NCI-H446 (cell line): ENCODE data around the gene FBXO48.

Source experiments
- DNase-seq, 2 experiments: peaks; one replicate each; lab custom pipeline; 2025; lab: John Stamatoyannopoulos, UW

FBXO48 gene

DNA sequence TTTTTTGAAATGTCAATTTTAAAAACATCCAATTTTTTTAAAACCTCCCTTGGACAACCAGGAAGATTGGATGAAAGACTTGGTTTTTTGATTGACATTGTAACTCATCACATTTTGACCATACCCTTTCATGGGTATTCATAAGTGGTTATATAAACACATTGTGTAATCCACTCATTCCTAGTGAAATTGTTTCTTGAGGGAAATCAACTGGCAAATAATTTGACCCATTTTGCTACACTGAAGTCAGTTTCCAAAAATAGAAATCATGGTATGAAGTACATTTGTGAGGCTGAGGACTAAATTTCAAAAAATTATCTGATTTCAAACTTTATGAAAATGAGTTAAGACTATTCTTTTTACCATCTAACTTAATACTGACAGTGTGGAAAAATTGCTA is 31.5 kb downstream of the FBXO48 start:
- no peak for DNase-seq

DNA sequence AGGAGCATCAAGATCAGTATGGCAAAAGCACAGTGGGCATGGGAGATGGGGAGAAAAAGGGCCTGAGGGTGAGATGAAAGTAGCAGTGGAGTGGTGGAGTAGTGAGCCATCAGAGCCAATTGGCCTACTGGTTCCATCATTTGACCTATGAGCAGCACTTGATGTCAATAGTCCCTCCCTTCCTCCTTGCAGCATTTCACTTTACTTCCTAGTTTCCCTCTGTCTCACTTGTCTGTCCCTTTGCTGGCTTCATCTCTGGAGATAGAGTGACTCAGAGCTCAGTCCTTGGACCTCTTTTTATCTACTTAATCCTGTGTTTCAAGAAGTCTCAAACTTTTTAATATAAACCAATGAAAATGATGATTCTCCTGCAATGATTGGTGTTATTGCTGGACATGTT is 32.1 kb downstream of the FBXO48 start:
- no peak for DNase-seq

DNA sequence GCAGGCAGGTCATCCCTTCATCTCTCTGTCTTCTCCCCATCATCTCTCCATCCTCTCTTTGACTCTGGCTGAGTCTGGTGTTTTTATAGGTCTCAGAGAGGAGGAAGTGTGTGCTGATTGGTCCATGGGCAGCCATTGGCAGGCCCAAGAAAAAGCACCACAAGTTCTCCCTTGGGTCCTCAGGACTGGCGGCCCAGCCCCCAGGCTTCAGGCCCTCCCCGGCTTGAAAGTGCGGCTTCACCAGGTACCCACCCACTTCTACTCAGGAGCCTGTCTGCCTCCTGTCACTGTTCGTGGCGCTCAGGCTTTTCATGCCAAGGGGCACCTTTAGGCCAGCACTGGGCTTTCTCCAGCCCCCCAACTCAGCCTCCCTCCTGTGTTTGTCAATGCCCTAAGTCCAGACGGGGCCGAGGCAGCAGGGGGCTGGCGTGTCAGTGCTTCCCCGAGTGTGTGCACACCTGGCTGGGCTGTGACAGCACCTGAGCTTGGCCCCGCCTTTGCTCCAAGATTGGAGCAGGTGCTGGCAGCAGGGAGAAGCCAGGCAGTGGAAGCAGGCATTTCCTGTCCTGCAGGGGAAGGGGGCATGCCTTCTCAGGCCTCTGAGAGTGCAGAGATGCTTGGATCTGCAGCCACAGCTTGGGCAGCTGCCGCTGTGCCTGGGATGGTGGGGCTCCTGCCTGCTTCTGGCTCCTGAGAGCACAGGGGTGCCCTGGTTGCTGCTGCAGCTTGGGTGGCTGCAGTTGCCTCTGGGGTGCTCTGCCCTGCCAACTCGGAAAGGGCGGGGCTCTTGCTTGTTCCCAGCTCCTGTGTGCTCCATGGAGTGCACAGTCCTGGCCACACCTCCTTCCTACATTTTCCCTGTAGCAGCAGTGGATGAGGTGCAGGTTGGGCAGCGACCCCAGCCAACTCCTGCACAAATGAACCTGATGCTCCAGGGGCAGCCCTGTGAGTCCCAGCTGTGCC is 34.1 kb downstream of the FBXO48 start:
- DNase-seq = no peak

DNA sequence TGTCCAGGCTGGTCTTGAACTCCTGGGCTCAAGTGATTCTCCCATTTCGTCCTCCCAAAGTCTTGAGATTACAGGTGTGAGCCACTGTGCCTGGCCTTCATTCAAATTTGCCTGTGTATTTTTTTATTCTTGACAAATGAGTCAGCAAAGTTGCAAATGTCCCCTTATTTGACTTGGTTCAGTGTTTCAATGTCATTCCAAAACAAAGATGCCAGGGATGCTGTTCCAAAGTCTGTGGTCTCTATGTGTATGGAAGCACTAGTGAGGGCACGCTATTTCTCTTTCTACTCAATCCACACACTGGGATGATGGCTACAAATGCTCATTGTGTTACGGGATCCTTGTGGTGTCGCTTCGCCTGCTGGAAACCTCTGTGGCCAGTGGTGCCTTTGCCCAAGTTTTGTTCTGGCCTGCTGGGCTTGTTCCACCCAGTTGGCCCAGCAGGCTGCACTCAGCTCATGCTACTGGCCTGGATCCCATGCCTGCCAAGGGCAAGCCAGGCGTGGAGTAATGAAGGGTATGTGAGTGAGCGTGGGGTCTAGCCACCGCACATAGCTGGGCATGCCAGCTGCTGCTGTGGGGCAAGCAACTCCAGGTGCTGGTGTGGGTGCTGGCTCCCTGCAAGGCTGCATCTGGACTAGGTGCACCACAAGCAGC is 35.6 kb downstream of the FBXO48 start:
- no peak for DNase-seq

DNA sequence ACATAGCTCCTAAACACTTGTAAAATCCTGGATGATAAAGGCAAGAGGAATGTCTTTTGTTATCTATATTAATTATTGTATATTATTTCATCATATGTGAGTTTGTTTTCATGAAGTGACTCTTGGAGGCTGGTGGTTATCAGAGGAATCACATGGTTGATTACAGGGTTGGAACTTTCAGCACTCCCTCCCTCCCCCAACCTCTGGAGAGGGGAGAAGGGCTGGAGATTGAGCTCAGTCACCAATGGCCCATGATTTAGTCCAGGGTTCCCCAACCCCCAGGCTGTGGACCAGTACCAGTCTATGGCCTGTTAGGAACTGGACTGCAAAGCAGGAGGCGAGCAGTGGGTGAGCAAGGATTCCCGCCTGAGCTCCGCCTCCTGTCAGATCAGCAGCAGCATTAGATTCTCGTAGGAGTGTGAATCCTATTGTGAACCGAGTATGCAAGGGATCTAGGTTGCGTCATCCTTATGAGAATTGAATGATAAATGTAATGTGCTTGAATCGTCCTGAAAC is 37.7 kb downstream of the FBXO48 start:
- DNase-seq = no peak

DNA sequence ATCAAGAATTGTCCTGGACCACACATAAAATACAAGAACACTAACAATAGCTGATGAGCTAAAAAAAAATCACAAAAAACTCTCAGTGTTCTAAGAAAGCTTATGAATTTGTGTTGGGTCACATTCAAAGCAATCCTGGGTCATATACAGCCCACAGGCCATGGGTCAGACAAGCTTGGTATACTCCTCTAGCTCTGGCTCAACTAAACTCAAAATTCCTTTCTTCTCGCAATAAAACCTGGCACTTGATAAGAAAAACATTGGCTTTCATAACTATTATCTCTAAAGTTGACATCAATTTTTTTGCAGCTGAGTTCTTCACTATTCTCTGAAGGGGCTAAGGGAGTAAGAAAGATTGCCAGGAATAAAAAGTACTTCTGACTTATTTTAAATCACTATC is 38.3 kb downstream of the FBXO48 start:
- DNase-seq = no peak

DNA sequence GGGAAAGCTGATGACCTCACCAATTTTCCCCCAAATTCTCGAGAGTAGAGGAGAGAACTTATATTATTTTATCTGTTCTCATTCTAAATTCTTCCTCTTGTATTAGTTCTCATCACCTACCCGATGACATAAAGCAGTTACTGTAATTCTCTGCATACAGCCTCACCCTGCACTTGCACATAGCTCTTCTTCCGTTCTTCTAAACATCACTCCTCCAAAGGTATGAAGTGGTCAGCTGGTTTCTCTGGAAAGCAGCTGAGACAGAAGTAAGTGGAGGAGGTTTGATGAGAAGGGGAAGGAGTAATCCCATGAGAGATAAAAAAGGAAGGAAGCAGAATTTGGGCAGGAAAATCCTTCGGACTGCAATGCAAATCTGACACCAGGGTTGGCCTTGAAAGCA is 39.0 kb downstream of the FBXO48 start:
- no peak for DNase-seq

DNA sequence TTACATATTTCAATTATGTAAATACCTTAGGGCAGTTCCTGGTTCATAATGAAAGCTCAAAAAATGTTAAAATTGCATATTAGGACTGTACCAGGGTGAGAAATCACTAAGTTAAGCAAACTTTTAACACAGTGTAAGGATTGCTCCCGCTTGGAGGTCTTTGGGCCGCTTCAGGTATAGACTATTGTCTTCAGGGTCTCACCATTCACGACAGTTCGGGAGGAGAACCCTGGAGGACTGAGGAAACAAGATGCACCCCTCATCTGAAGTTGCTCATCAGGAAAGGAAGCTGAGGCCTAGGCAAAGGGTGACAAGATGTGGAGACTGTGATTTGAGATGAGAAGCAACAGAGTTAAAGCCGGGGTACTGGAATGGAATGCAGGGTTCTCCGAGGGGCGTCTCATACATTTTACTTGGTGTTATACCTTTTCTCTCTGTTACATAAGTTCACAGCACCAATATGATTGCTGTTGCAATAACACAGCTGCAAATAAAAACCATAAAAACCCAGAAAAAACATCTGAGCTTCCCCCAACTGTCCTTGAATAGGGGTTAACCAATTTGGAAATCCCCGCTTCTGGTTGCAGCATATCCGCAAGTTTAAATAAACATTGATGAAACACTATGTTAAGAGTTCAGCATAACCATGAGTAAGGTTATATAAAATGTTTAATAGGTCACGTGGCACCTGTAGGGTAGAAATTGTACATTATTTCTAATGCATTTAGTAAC is 40.1 kb downstream of the FBXO48 start:
- no peak for DNase-seq

DNA sequence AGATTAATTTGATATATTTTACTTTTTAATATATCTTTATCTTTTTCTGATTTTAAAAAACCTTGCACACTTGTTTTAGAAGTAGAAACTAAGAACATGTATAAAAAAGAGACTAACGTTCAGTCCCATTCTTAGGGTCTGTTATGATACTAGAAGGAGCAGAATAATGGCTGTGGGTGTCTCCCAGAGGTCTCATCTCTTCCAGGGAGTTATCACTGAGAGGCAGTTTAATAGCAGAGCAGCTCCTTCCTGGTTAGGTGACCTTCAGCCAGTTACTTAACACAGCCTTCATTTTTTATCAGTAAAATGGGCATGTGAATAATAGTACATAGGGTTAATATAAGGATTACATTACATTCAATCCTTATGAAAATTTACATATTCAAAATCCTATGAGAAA is 40.6 kb downstream of the FBXO48 start:
- DNase-seq = no peak

DNA sequence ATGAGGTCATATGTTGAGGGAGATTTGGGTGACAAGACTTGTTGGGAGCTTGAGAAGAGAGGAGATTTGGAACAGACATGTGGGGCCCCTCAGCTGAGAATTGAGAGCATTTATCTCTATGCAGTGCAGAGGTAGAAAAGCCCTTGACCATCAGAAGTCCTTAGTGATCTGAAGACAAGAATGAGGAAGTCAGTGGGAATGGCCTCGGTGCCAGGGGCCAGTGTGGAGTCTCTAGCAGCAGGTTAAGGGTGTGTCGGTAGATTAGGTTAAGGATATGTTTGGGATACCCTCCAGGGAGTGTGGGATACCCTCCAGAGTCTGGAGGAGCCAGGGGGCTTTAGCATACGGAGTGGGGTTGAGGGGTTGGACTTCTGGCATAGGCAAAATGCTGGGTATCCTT is 41.6 kb downstream of the FBXO48 start:
- no peak for DNase-seq

DNA sequence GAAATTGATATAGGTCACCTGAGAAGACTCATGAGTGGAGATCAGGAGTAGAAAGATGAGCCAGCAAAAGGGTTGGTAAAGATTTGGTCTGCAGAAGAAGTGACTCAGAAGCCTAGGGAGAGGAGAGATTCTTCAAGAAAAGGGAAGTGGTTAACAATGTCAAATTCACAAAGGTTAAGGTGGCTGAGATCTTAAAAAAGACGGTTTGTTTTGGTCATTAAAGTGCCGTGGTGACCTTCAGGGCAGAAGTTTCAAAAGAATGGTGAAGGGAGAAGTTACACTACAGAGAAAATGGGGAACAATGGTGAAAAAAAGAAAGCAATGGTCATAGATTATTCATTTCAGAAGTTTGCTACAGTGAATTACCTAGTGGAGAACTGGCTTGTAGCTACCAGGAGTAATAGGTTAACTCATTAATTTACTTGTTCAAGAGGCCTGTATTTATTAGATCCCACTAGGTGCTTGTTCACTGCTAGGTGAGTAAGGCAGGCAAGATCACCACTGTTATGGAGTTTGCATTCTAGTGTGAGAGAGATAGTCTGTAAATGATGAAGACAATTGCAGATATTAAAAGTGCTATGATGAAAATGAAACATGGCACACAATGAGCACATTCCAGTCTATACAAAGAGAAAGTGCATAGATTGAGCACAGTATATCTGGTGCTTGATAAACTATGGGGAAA is 43.0 kb downstream of the FBXO48 start:
- no peak for DNase-seq

DNA sequence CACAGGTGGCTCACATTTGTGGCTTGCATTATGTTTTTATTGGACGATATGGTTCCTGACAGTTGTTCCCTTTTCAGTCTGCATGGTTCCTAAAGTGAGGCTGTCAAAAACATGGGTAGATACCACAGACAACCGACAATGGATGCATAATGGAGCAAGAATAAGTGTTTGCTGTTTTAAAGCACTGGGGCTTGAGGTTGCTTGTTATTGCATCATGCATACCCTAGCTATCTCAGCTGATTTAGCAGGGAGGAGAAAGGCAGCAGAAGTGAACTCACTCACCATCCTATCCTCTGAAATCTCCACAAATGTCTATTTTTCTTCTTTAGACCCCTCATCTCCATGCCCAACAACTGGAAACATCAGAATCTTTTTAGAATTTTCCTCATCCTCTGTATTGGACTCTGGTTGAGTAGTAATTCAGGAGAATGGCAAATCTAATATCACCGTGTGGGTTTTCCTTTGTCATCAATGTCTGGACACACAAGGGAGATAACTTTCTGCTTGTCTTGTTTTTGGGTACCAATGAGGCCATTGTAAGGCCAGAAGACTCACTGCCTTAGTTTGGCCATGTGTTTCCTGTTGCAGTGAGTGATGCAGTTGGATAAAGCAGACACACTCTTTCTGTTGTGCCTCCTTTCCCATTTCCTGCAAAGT is 46.7 kb downstream of the FBXO48 start:
- no peak for DNase-seq

DNA sequence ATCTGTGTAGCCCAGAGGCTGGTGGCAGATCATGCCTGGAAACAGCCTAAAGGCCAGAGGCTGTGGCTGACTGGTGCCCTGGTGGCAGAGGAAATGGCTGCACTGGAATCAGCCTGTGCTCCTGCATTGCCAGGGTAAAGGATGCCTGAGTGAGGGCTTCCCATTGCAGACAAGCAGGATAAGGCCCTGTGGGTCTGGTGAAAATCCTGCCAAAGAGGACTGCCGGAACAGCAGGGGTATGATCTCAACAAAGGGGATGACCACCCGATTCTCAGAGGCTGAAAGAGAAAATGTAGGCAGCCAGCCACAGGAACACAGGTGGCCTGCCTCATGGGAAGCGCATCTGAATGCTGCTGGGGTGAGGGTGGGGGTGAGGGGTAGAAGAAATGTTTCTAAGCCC is 48.2 kb downstream of the FBXO48 start:
- no peak for DNase-seq

DNA sequence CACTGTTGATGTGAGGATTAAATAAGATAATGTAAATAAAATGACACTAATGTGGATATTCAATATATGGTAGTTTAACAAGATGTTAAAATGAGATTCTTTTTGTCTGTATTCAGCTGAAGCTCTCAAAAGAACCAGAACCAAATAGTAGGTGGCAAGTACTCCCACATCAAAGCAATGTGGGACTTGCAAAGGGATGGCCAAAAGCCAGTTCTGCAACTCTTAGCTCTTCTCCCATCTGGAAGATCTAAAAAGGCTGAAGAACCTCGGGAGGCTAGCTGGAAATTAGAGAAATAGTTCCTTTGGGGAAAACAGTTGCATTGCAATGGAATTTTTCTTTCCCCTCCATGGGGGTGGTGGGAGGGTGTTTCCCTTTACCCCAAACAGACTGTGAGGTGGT is 48.7 kb downstream of the FBXO48 start:
- DNase-seq = no peak

DNA sequence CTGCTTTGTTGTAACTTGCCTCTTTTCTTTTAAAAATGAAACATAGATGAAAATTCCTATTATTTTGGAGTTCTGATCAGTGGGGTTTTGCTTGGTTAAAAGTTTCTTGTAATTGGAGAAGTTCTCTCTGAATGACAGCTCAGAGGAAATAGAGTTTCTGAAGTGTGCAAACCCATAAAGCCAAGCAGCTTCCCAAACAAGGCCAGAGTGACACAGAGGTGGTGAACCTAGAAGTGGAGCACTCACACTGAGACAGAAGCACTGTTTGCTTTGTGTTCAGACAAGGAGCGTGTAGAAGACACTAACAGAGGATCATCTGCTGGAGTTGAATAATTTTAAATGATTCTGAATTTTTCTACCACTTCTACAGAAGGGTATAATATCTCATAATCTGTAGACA is 49.2 kb downstream of the FBXO48 start:
- no peak for DNase-seq

DNA sequence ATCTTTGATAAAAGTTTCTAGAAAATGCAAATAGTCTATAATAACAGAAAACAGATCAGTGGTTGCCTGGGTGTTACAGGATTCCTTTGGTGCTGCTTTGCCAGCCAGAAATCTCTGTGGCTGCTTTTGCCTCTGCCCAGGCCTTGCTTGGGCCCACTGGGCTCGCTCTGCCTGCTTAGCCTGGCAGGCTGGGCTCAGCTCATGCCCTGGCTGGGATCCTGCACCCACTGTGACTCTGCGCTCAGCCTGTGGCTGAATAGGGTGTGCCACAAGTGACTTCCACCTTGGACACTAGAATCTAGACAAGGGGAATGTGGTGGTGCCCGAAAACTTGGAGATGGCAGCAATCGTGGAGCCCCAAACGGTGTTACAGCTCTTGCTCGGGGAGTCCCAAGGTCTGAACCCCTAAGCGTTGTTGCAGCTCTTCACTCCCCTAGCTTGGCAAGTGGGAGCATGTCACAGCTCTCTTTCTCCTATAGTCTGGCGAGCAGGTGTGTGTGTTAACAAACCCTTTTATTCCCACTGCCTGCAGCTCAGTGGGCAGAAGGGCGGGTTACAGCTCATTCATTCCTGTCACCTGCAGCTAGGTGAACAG is 50.9 kb downstream of the FBXO48 start:
- DNase-seq = no peak

DNA sequence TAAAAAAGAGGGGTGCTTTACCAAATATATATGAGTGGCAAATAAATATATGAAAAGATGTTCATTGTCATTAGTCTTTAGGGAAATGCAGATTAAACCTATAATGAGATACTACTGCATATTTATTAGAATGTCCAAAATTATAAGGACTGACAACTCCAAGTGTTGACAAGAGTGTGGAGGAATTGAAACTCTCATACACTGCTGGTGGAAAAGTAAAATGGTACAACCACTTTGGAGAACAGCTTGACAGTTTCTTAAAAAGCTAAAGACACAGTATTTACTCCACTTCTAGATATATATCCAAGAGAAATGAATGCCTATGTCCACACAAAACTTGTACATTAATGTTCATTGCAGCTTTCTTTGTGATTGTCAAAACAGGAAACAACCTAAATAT is 51.6 kb downstream of the FBXO48 start:
- DNase-seq = no peak

DNA sequence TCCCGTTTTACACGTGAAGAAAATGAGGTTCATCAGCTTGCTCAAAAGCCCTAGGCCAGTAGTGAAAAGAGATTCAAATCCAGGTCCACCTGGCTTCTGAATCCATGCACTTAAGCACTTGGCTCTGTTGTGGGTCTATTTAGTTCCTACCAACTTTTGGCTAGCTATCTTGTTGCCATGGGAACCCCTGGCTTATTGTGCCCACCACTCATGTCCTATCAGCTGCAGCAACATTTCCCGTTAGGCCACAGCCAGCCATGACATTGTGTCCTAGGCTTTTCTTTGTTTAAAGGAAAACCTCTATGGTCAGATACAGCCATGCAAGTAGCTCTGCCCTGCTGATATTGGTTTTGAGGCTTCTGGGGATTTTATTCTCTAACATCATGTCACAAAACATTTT is 52.2 kb downstream of the FBXO48 start:
- no peak for DNase-seq

DNA sequence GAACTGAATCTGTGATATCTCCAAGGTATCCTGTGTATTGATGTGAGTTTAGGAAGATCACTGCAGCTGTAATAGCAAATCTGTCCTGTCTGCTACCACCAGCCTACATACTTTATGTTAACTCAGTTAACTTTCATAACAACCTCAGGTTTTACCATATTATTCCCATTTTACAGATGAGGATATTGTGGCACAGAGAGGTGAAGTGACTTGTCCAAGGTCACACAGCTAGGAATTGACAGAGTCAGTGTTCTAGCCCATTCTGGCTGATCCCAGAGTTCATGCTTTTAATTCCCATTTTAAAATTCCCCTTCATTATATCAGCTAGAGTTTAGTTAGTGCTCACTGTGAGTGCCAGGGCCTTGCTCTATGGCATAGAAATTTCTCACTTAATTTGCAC is 52.6 kb downstream of the FBXO48 start:
- no peak for DNase-seq

DNA sequence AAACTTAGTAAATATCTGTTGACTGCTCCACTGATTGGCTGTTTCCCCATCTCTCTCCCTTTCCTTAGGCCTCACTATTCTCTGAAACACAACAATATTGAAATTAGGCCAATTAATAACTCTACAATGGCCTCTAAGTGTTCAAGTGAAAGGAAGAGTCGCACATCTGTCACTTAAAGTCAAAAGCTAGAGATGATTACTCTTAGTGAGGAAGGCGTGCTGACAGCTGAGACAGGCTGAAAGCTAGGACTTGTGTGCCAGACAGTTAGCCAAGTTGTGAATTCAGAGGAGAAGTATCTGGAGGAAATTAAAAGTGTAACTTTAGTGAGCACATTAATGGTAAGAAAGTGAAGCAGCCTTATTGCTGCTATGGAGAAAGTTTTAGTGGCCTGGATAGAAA is 53.6 kb downstream of the FBXO48 start:
- DNase-seq = no peak
